ENCODE data around the gene MAP4K4. TPM values are rescaled to one million over a fixed set of nuclear protein-coding genes. Genes with fewer than 3 reads are reported as not detected.

Gene MAP4K4
- total and polyA plus RNA-seq, 2 donors: 22.4 to 30.9 TPM

- no peak overlapping the region for H3K4me3 ChIP-seq (ENCODE audit: low read length in 2 of 2)
- H3K27me3 ChIP-seq (ENCODE audit: control insufficient read depth in 2 of 2, insufficient read depth in 1 of 2, low read length in 1 of 2): no peaks in the 10 kb centered on the region
- H3K36me3 ChIP-seq (ENCODE audit: control insufficient read depth in 2 of 2, insufficient read depth in 2 of 2, low read length in 1 of 2): no peaks in the 10 kb centered on the region
- H3K4me1 ChIP-seq (ENCODE audit: control insufficient read depth in 2 of 2, insufficient read depth in 2 of 2, low read length in 2 of 2): peaks cover 5 to 10% of the 10 kb centered on the region in 2 donors
- no peak overlapping the region for H3K27ac ChIP-seq (ENCODE audit: low read depth in 1 of 2, low read length in 1 of 2)
- whole genome bisulfite sequencing: 96% methylated on average over 5 of the region's 5 CpGs
- no peak for DNase-seq (ENCODE audit: low read depth in 6 of 9, low spot score in 9 of 9)
- H3K9me3 ChIP-seq (ENCODE audit: control insufficient read depth in 2 of 2, insufficient read depth in 1 of 2, low read length in 1 of 2): no peaks in the 10 kb centered on the region
Measured at GRCh38 chr2:101688261-101688660, 9.2 kb upstream of the MAP4K4 start.

GRCh38 chr2:101689114-101689825 is 8.2 kb upstream of the MAP4K4 start:
- Histone ChIP-seq H3K27me3 (ENCODE audit: control insufficient read depth in 2 of 2, insufficient read depth in 1 of 2, low read length in 1 of 2) (no peaks in the 10 kb centered on the region), H3K9me3 (ENCODE audit: control insufficient read depth in 2 of 2, insufficient read depth in 1 of 2, low read length in 1 of 2) (peaks cover 0 to 5% of the 10 kb centered on the region in 2 donors), H3K4me3 (ENCODE audit: low read length in 2 of 2) (no peak overlapping the region), H3K4me1 (ENCODE audit: control insufficient read depth in 2 of 2, insufficient read depth in 2 of 2, low read length in 2 of 2) (peaks cover 5 to 10% of the 10 kb centered on the region in 2 donors), H3K27ac (ENCODE audit: low read depth in 1 of 2, low read length in 1 of 2) (no peak overlapping the region), H3K36me3 (ENCODE audit: control insufficient read depth in 2 of 2, insufficient read depth in 2 of 2, low read length in 1 of 2) (no peaks in the 10 kb centered on the region)
- 96% methylated on average over 1 of the region's 1 CpG for WGBS
- DNase-seq (ENCODE audit: low read depth in 6 of 9, low spot score in 9 of 9): no peak

- no peaks in the 10 kb centered on the region for H3K27me3 ChIP-seq (ENCODE audit: control insufficient read depth in 2 of 2, insufficient read depth in 1 of 2, low read length in 1 of 2)
- no peak overlapping the region for H3K27ac ChIP-seq (ENCODE audit: low read depth in 1 of 2, low read length in 1 of 2)
- 98% methylated on average over 2 of the region's 2 CpGs for WGBS
- no peak for DNase-seq (ENCODE audit: low read depth in 6 of 9, low spot score in 9 of 9)
- no peak overlapping the region for H3K4me3 ChIP-seq (ENCODE audit: low read length in 2 of 2)
- H3K9me3 ChIP-seq (ENCODE audit: control insufficient read depth in 2 of 2, insufficient read depth in 1 of 2, low read length in 1 of 2): peaks cover 0 to 5% of the 10 kb centered on the region in 2 donors
- peaks cover 5 to 10% of the 10 kb centered on the region in 2 donors for H3K4me1 ChIP-seq (ENCODE audit: control insufficient read depth in 2 of 2, insufficient read depth in 2 of 2, low read length in 2 of 2)
- H3K36me3 ChIP-seq (ENCODE audit: control insufficient read depth in 2 of 2, insufficient read depth in 2 of 2, low read length in 1 of 2): no peaks in the 10 kb centered on the region
Measured at GRCh38 chr2:101690547-101691152, 6.9 kb upstream of the MAP4K4 start.

GRCh38 chr2:101692041-101692440 is 5.5 kb upstream of the MAP4K4 start:
- no peaks in the 10 kb centered on the region for H3K36me3 ChIP-seq (ENCODE audit: control insufficient read depth in 2 of 2, insufficient read depth in 2 of 2, low read length in 1 of 2)
- peaks cover 0 to 5% of the 10 kb centered on the region in 2 donors for H3K9me3 ChIP-seq (ENCODE audit: control insufficient read depth in 2 of 2, insufficient read depth in 1 of 2, low read length in 1 of 2)
- DNase-seq (ENCODE audit: low read depth in 6 of 9, low spot score in 9 of 9): peak in 1 of 9 donors; percentile 41
- WGBS: 11% methylated on average over 3 of the region's 3 CpGs
- H3K4me1 ChIP-seq (ENCODE audit: control insufficient read depth in 2 of 2, insufficient read depth in 2 of 2, low read length in 2 of 2): peaks cover 5 to 17% of the 10 kb centered on the region in 2 donors
- H3K27me3 ChIP-seq (ENCODE audit: control insufficient read depth in 2 of 2, insufficient read depth in 1 of 2, low read length in 1 of 2): peaks cover 0 to 4% of the 10 kb centered on the region in 2 donors
- H3K4me3 ChIP-seq (ENCODE audit: low read length in 2 of 2): no peak overlapping the region
- no peak overlapping the region for H3K27ac ChIP-seq (ENCODE audit: low read depth in 1 of 2, low read length in 1 of 2)

- H3K4me1 ChIP-seq (ENCODE audit: control insufficient read depth in 2 of 2, insufficient read depth in 2 of 2, low read length in 2 of 2): peaks cover 5 to 18% of the 10 kb centered on the region in 2 donors
- H3K9me3 ChIP-seq (ENCODE audit: control insufficient read depth in 2 of 2, insufficient read depth in 1 of 2, low read length in 1 of 2): peaks cover 0 to 5% of the 10 kb centered on the region in 2 donors
- 97% methylated on average over 3 of the region's 3 CpGs for WGBS
- no peak overlapping the region for H3K27ac ChIP-seq (ENCODE audit: low read depth in 1 of 2, low read length in 1 of 2)
- no peak for DNase-seq (ENCODE audit: low read depth in 6 of 9, low spot score in 9 of 9)
- H3K36me3 ChIP-seq (ENCODE audit: control insufficient read depth in 2 of 2, insufficient read depth in 2 of 2, low read length in 1 of 2): no peaks in the 10 kb centered on the region
- H3K4me3 ChIP-seq (ENCODE audit: low read length in 2 of 2): no peak overlapping the region
- H3K27me3 ChIP-seq (ENCODE audit: control insufficient read depth in 2 of 2, insufficient read depth in 1 of 2, low read length in 1 of 2): peaks cover 0 to 5% of the 10 kb centered on the region in 2 donors
Measured at GRCh38 chr2:101692766-101693165, 4.7 kb upstream of the MAP4K4 start.

GRCh38 chr2:101693991-101694588 is 3.4 kb upstream of the MAP4K4 start:
- H3K4me1 ChIP-seq (ENCODE audit: control insufficient read depth in 2 of 2, insufficient read depth in 2 of 2, low read length in 2 of 2): peaks cover 11 to 26% of the 10 kb centered on the region in 2 donors
- DNase-seq (ENCODE audit: low read depth in 6 of 9, low spot score in 9 of 9): no peak
- H3K9me3 ChIP-seq (ENCODE audit: control insufficient read depth in 2 of 2, insufficient read depth in 1 of 2, low read length in 1 of 2): peaks cover 0 to 5% of the 10 kb centered on the region in 2 donors
- H3K27me3 ChIP-seq (ENCODE audit: control insufficient read depth in 2 of 2, insufficient read depth in 1 of 2, low read length in 1 of 2): peaks cover 0 to 5% of the 10 kb centered on the region in 2 donors
- H3K27ac ChIP-seq (ENCODE audit: low read depth in 1 of 2, low read length in 1 of 2): no peak overlapping the region
- WGBS: 98% methylated on average over 3 of the region's 3 CpGs
- no peaks in the 10 kb centered on the region for H3K36me3 ChIP-seq (ENCODE audit: control insufficient read depth in 2 of 2, insufficient read depth in 2 of 2, low read length in 1 of 2)
- H3K4me3 ChIP-seq (ENCODE audit: low read length in 2 of 2): no peak overlapping the region

GRCh38 chr2:101696272-101697123 is 1.0 kb upstream of the MAP4K4 start:
- H3K36me3 ChIP-seq (ENCODE audit: control insufficient read depth in 2 of 2, insufficient read depth in 2 of 2, low read length in 1 of 2): no peaks in the 10 kb centered on the region
- peak overlapping the region; percentile 64 to 75 for H3K27ac ChIP-seq (ENCODE audit: low read depth in 1 of 2, low read length in 1 of 2)
- H3K27me3 ChIP-seq (ENCODE audit: control insufficient read depth in 2 of 2, insufficient read depth in 1 of 2, low read length in 1 of 2): peaks cover 0 to 5% of the 10 kb centered on the region in 2 donors
- peaks cover 23 to 39% of the 10 kb centered on the region in 2 donors for H3K4me1 ChIP-seq (ENCODE audit: control insufficient read depth in 2 of 2, insufficient read depth in 2 of 2, low read length in 2 of 2)
- WGBS: 25% methylated on average over 31 of the region's 31 CpGs
- H3K4me3 ChIP-seq (ENCODE audit: low read length in 2 of 2): peak overlapping the region; percentile 64 to 84
- peak in 1 of 9 donors; percentile 66 for DNase-seq (ENCODE audit: low read depth in 6 of 9, low spot score in 9 of 9)
- peaks cover 0 to 5% of the 10 kb centered on the region in 2 donors for H3K9me3 ChIP-seq (ENCODE audit: control insufficient read depth in 2 of 2, insufficient read depth in 1 of 2, low read length in 1 of 2)

GRCh38 chr2:101698014-101698843 is 722 bp downstream of the MAP4K4 start:
- H3K9me3 ChIP-seq (ENCODE audit: control insufficient read depth in 2 of 2, insufficient read depth in 1 of 2, low read length in 1 of 2): peaks cover 0 to 5% of the 10 kb centered on the region in 2 donors
- H3K36me3 ChIP-seq (ENCODE audit: control insufficient read depth in 2 of 2, insufficient read depth in 2 of 2, low read length in 1 of 2): no peaks in the 10 kb centered on the region
- H3K27me3 ChIP-seq (ENCODE audit: control insufficient read depth in 2 of 2, insufficient read depth in 1 of 2, low read length in 1 of 2): peaks cover 0 to 5% of the 10 kb centered on the region in 2 donors
- peak overlapping the region; percentile 59 to 92 for H3K27ac ChIP-seq (ENCODE audit: low read depth in 1 of 2, low read length in 1 of 2)
- H3K4me3 ChIP-seq (ENCODE audit: low read length in 2 of 2): peak overlapping the region; percentile 73 to 84
- H3K4me1 ChIP-seq (ENCODE audit: control insufficient read depth in 2 of 2, insufficient read depth in 2 of 2, low read length in 2 of 2): peaks cover 19 to 38% of the 10 kb centered on the region in 2 donors
- DNase-seq (ENCODE audit: low read depth in 6 of 9, low spot score in 9 of 9): peak in 2 of 9 donors; percentile 32 to 55
- WGBS: under 1% methylated on average over 57 of the region's 57 CpGs
